NCI-H1417 (cell line): ENCODE data around the gene PJA1.

ENCODE experiments used
- DNase-seq, 3 experiments: peaks; one replicate each; lab custom pipeline; 2025; lab: John Stamatoyannopoulos, UW

Gene PJA1

GRCh38 chrX:69143530-69143929 lies 21.7 kb downstream of the PJA1 start:
- DNase-seq = no peak

GRCh38 chrX:69142788-69143469 lies 22.3 kb downstream of the PJA1 start:
- no peak for DNase-seq

- no peak for DNase-seq
These were observed 24.4 kb downstream of the PJA1 start for GRCh38 chrX:69140837-69141236.

GRCh38 chrX:69139516-69139915 lies 25.7 kb downstream of the PJA1 start:
- no peak for DNase-seq

DNA sequence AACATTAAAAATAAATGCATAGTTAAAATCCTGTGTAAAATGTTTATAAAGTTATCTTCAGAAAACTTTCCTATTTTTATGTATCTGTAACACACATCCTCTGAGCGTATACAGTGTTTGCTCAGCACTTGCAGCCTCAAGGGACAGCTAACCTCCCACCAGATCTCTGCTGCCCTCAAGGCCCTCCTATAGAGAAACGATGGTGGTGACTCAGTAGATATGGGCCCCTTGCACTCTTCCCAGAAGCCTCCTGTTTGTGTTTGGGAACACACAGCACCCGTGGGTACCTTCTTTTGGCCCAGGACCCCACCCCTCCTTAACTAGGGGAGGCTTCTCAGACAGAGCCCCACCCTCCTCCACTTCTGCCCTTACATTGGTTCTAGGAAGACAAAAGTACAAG lies 26.7 kb downstream of the PJA1 start:
- no peak for DNase-seq

DNA sequence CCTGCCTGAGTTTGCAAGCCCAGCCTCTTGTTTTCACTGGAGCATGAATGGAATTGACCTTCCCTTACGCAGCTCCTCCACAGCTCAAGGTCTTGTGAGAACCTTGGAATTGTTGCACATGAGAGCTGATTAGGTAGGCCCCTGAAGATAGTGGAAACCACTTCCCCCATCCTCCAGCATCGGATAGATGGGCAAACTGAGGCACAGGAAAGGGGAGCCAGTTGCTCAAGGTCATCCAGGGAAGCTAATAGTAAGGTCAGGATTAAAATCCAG lies 27.2 kb downstream of the PJA1 start:
- no peak for DNase-seq

DNA sequence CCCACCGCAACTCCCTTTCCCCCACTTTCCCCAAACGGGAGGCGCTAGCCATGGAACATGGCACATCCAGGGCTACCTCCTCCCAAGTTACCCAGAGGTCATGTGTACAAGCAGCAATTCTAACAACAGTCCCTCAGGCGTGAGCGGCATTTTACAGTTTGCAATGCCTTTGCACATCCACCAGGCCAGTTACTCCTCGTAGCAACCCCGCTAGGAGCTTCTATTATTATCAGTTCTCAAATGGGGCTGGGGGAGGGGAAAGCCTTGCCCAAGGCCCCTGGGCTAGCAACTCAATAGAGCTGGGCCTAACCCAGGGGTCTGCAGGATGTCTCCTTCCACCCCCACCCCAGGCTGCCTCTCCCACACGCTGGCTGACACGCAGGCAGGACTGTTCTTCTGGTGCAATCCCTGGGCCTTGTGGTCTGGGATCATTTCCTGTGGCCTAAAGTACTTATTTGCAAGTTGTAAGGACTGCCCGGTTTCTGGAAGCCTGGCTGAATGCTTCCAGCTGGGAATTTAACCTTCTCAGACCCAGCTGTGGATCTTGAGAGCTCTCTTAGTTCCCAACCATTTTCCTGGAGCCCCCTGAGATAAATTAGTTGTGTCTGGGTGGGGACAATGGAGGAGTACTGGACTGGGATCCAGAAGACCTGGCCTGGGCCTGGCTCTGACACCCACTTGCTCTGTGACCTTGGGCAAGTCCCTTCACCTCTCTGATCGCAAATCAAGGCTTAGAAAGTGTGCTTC lies 27.7 kb downstream of the PJA1 start:
- no peak for DNase-seq

DNA sequence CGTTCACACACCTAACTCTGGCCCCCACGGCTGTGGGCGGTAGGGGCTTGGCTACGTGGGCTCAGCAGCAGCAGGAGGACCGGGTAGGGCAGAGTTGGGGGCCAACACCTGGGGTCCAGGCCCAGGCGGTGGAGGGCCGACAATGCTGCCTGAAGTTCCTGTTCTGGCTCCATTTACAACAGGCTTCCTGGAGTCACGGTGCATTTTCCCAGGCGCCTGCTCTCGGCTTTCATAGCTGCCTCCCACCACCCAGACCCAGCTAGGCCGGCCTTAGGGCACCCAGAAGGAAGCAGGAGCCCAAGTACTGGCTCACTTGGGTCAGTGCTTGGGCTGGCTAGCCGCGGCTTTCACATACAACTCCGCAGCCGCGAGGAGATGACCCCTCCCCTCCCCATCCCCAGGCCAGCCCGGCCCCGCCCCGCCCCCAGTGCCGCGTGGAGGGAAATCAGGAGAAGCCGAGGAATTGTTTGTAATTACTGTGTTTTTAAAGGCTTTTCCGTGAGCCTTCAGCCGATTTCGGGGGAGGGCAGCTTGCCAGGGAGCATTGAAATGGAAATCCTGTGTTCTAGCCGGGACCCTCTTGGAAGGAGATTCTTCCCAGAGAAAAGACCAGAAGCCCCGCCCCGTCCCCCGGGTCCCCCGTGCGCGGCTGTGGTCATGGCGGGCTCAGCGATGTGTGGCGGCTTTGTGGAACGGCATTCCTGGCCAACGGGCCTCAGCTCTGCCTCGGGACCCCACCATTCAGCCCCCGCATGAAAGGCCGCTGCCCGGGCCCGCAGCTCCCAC lies 28.5 kb downstream of the PJA1 start:
- DNase-seq = no peak

DNA sequence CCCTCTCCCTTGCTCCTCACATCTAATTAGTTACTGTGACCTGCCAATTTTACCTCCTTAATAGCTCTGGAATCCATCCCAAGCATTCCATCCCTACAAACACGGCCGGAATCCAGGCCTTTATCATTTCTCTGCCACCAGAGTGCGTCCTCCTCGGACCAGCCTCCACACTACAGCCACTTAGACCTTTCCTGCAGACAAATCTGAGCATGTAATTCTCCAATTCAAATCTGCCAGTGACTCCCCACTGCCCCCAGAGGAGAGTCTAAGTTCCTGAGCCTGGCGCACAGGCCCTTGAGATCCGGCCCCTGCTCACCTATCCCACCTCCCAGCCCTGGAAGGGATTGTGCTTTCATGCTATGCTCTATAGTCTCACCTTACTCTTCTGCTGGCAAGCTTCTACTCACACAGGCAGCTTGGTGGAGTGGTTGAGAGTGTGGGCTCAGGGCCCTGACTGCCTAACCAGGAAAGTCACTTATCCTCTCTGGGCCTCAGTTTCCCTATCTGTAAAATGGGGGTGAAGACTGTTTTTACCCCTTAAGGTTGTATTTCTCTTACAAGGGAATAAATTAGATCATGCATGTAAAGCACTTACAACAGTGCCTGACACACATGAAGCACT lies 31.2 kb downstream of the PJA1 start:
- DNase-seq = peak in 1 of 3 experiments; percentile 26

DNA sequence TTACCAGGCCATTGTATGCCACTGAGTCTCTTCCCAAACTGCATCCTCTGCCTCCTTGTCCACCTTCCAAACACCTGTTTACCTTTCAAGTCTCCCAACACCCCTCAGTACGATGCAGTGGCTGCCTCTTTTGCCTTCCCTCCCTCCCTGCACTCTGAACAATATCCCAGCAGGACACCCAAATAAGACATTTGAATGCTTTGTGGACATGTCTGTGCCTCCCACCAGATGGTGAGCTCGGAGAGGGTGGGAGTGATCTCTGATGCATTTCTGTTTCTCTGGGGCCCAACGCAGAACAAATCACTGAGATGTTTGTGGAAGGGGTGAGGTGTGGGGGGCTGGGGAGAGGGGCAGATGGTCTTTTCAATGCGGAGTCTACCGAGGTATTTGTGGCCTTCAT lies 33.4 kb downstream of the PJA1 start:
- peak in 2 of 3 experiments; percentile 9 to 58 for DNase-seq

- peak in 1 of 3 experiments; percentile 20 for DNase-seq
These were observed 34.8 kb downstream of the PJA1 start for GRCh38 chrX:69130439-69130838.

GRCh38 chrX:69128588-69128987 lies 36.7 kb downstream of the PJA1 start:
- peak in 2 of 3 experiments; percentile 12 to 25 for DNase-seq

DNA sequence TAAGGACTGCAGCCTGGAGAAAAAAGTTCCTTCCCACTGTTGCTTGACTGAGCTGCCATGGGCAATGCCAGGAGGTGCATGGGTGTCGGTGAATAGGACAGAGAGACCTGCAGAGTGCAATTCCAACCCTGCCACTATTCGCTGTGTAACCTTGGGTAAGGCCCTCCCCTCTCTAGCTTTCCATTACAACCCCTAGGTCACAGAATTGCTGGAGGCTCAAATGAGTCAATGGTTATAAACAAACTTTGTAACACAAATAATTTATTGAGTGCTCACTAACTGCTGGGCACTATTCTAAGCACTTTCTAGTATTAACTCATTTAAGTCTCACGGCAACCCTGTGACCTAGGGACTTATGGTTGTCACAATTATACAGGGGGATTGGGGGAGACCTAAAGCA lies 37.8 kb downstream of the PJA1 start:
- no peak for DNase-seq

DNA sequence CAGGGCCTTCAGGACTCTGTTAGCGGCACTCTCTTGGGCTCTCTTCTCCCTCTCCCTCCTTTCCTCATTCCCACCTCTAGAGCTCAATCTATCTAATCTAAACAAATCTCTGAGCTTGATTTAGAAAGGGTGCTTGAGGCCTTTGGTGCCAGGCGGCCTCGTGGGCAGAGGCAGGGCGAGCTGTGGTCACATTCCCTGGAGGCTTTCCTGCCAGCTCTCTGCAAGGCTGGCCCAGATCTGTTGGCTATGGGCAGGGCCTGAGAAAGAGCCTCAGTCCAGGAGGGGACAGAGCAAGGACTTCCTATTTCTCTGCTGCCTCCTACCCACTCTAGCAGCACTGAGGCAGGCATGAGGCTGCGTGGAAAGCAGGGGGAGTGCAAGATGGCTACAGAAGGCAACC lies 38.6 kb downstream of the PJA1 start:
- no peak for DNase-seq

DNA sequence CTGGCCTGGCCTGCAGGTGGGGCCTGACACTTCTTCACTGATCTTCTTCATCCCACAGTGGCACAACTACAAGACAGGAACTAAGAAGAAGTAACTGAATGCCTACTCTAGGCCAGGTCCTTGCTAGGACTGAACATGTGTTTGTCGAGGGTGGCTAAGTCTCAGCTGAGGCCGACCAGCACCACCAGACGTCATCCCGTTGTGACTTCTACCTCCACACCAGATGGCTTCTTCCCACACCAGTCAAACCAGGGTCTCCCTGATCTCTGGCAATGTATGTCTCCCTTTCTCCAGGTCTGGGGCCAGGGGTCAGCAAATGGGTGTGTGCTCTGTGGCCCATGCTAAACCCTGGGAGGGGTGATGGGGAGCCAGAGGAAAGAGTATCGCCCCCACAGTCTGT lies 40.2 kb downstream of the PJA1 start:
- DNase-seq = no peak

DNA sequence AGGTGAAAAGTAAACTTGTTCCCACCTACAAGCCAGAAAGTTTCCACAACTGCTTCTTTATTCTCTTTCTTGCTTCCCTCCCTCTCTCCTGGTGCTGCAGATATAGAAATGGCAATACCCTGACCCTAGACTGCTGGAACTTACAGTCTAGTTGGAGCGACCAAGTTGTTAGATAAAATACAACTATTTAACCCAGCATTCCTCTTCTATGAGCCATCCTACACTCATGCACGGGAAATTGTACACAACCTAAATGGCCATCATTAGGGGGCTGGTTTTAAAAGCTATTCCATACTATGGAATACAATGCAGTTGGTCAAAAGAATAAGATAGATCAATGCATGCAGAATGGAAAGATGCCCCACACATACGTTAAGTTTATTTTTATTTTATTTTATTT lies 41.1 kb downstream of the PJA1 start:
- DNase-seq = no peak

DNA sequence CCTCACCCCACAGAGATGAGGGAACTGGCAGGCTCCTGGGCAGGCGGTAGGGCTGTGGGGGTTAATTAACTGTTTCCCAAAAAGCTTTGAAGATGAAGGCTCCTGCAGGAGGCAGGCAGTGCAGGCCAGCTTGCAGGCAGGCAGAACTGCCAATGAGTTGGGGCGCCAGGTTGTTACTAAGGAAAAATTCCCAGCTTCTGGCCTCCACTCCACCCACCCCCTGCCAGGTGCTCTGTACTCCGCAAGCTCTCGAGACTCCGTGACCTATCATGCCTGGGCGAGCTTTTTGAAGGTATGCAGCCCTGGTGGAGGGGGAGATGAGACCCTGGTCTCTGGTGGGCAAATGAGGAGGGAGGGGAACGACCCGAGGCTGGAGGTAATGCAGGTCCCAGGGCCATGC lies 41.8 kb downstream of the PJA1 start:
- no peak for DNase-seq

GRCh38 chrX:69121321-69122000 lies 43.8 kb downstream of the PJA1 start:
- DNase-seq = no peak

- DNase-seq = no peak
These were observed 44.8 kb downstream of the PJA1 start for GRCh38 chrX:69120476-69120875.

DNA sequence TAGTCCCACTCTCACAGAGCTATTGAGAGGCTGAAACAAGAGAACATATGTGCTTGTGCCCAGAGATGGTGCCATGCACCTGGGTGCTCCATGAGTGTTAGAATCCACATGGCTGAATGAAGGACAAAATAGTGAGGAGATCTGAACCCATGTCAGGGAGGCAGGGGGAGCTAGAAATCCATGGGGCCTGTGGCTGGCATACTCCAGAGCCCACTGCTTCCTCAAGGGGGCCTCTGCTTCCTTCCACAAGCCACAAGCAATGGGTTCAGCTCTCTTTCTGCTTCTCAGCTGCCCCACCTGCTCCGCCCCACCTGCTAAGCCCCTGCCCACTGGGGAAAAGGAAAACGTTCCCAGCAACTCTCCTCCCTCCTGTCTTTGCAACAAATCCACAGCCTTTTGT lies 46.1 kb downstream of the PJA1 start:
- no peak for DNase-seq

GRCh38 chrX:69117876-69118526 lies 47.3 kb downstream of the PJA1 start:
- DNase-seq = no peak

DNA sequence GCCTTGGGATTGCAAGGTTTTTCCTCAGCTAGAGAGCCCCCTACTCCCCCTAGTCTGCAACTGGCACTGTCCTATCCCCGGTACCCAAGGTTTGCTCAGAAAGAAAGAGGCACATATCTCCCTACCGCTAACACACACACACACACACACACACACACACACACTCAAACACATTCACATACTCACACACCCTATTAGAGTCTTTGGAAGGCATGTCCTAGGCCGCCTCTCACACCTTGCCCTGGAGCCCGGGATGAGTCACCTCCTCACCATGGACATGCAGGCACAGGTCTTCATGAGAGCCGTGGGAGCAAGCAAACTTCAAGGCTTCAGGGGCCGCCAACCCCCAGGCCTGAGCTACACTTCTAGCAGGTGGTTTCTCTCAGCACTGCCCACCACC lies 49.2 kb downstream of the PJA1 start:
- DNase-seq = no peak
